K562 (cell line): ENCODE results near the gene CRAT. TPM values are rescaled to one million over a fixed set of nuclear protein-coding genes. Genes with fewer than 3 reads are reported as not detected.
A peak's percentile ranks its signal among the peaks of the same experiment; 100 is the strongest.

Experiments used
- ASH1L ChIP-seq: fragments of 450-650 bp; IDR thresholded peaks from 2 replicates; pipeline ENCODE4 v1.6.1; 2018; ENCODE audit warnings: borderline replicate concordance, mild to moderate bottlenecking, low read depth; ENCODE audit not compliant: partially characterized antibody
- GATAD2B ChIP-seq: fragments of 450-650 bp; IDR thresholded peaks from 2 replicates; pipeline ENCODE4 v1.6.1; 2017; ENCODE audit warnings: mild to moderate bottlenecking, borderline replicate concordance
- HOXB6 ChIP-seq: fragments of 250-450 bp; sonication (Bioruptor Pico); IDR thresholded peaks from 2 replicates; pipeline ENCODE4 v1.5.1; 2022; ENCODE audit warnings: mild to moderate bottlenecking, borderline replicate concordance
- NCOA1 ChIP-seq: fragments of 450-650 bp; IDR thresholded peaks from 2 replicates; pipeline ENCODE4 v1.6.1; 2016; ENCODE audit warnings: low read depth
- NCOA4 ChIP-seq: fragments of 450-650 bp; IDR thresholded peaks from 2 replicates; pipeline ENCODE4 v1.6.1; 2018; ENCODE audit warnings: mild to moderate bottlenecking; ENCODE audit not compliant: partially characterized antibody
- NFATC3 ChIP-seq: fragments of 450-650 bp; IDR thresholded peaks from 2 replicates; pipeline ENCODE4 v1.6.1; 2017; ENCODE audit warnings: mild to moderate bottlenecking
- NFRKB ChIP-seq: fragments of 450-650 bp; IDR thresholded peaks from 2 replicates; pipeline ENCODE4 v1.6.1; 2016; ENCODE audit warnings: low read depth
- SRSF3 ChIP-seq: fragments of 200-400 bp; formaldehyde crosslinking; IDR thresholded peaks from 2 replicates; pipeline ENCODE4 v1.6.1; 2016; ENCODE audit warnings: mild to moderate bottlenecking, low read length, moderate library complexity; ENCODE audit not compliant: insufficient read depth
- TSHZ1 ChIP-seq: fragments of 250-450 bp; sonication (Bioruptor Pico); IDR thresholded peaks from 2 replicates; pipeline ENCODE4 v1.4.0; 2020; ENCODE audit warnings: mild to moderate bottlenecking, moderate library complexity
- ZNF165 ChIP-seq: fragments of 250-450 bp; sonication (Bioruptor Pico); IDR thresholded peaks from 2 replicates; pipeline ENCODE4 v1.4.0; 2020; ENCODE audit warnings: borderline replicate concordance
- ZNF263 ChIP-seq: sonication (generic); formaldehyde crosslinking; IDR thresholded peaks from 2 replicates; pipeline ENCODE4 v1.8.0; 2022; ENCODE audit warnings: mild to moderate bottlenecking, missing genetic modification reagents, borderline replicate concordance
- ZNF318 ChIP-seq, 2 experiments: fragments of 450-650 bp; IDR thresholded peaks; 2 replicates each; pipeline ENCODE4 v1.6.1; 2016; ENCODE audit warnings: mild to moderate bottlenecking in 2 of 2, borderline replicate concordance in 1 of 2, low read depth in 1 of 2, moderate library complexity in 1 of 2
- ZNF785 ChIP-seq: fragments of 250-450 bp; sonication (Bioruptor Pico); IDR thresholded peaks from 2 replicates; pipeline ENCODE4 v1.4.0; 2020; ENCODE audit warnings: mild to moderate bottlenecking
- polyA plus RNA-seq, 8 experiments: library from polyadenylated mRNA; depleted of rRNA in 4 of 8; stranded (reverse) in 5 of 8; unstranded in 3 of 8; fragments of >200 nt; fragmentation: Nextera tagmentation in 2 of 8; fragmentation: Illumina TruSeq in 1 of 8; extraction: Ambion mirVana in 2 of 8; extraction: Trizol in 1 of 8; gene quantifications; 2 replicates each; pipeline versions ENCODE4 v1.2.1 to v1.2.3, GENCODE V29; 2011 to 2014; ENCODE audit warnings: inconsistent platforms in 1 of 8, missing spikeins in 1 of 8
- total RNA-seq, 7 experiments: library from RNA; depleted of rRNA in 6 of 7; stranded (reverse); fragments of >200 nt in 6 of 7; fragmentation: Illumina TruSeq in 2 of 7; extraction: Trizol in 2 of 7; gene quantifications; 2 replicates each; pipeline versions ENCODE4 v1.2.1 to v1.2.3, GENCODE V29; 2011 to 2021; ENCODE audit warnings: low replicate concordance in 1 of 7

The CRAT gene
- total and polyA plus RNA-seq, 9 of the 15 experiments (the other 6 are each of a cell fraction or from before 2014, with no cell fraction given): 0.20 to 13.8 (median 5.4) TPM

- TF ChIP-seq HOXB6 (CRISPR knock-in tag) (no peak), ZNF263 (CRISPR knock-in tag) (peak; percentile 39; the same call in 1 of the 2 replicates), NCOA1 (no peak), GATAD2B (peak; percentile 69; the same call in 1 of the 2 replicates), ZNF318 (IDR thresholded peaks at IDR 0.05; ENCODE audit: borderline replicate concordance in 1 of 2, low read depth in 1 of 2) (no peak), SRSF3 (no peak), ASH1L (no peak), ZNF785 (CRISPR knock-in tag) (no peak), TSHZ1 (CRISPR knock-in tag) (no peak), NCOA4 (no peak), NFRKB (peak; percentile 95; the same call in 1 of the 2 replicates), ZNF165 (no peak), NFATC3 (no peak)
Measured at GRCh38 chr9:129110740-129111527, at the start of gene CRAT, which contains the start of gene PTPA (continued).
